ENCODE measurements around the gene ADAMTSL2.

ADAMTSL2 gene

DNA sequence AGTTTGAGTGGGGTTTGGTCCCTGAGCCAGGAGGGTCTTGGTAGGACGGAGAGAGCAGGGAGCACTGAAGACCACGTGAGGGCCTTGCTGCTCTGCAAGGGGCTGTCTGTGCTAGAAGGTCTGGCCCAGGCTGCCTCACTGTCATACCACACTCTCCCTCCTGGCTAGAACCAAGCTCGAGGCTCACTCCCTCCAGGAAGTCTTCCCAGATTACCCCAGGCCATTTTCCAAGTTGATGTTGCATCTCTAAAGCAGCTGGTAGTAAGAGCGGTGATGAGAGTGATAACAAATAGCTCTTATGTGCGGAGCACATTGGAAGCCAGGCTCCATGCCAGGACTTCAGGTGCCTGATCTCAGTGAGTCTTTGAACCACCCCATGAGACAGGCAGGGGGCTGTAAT lies 16.3 kb upstream of the ADAMTSL2 start:
- in situ Hi-C loops (cut with MboI; ENCODE audit: low sequenced_read_pairs, unreplicated experiment): no loop called here
- TF ChIP-seq, protein P1, sequence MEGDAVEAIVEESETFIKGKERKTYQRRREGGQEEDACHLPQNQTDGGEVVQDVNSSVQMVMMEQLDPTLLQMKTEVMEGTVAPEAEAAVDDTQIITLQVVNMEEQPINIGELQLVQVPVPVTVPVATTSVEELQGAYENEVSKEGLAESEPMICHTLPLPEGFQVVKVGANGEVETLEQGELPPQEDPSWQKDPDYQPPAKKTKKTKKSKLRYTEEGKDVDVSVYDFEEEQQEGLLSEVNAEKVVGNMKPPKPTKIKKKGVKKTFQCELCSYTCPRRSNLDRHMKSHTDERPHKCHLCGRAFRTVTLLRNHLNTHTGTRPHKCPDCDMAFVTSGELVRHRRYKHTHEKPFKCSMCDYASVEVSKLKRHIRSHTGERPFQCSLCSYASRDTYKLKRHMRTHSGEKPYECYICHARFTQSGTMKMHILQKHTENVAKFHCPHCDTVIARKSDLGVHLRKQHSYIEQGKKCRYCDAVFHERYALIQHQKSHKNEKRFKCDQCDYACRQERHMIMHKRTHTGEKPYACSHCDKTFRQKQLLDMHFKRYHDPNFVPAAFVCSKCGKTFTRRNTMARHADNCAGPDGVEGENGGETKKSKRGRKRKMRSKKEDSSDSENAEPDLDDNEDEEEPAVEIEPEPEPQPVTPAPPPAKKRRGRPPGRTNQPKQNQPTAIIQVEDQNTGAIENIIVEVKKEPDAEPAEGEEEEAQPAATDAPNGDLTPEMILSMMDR (IDR thresholded peaks at IDR 0.05; ENCODE audit: borderline replicate concordance, control extremely low read depth, extremely low read depth, insufficient read depth, missing control alignments): no peak
- no peak for DNase-seq (ENCODE audit: low spot score)

DNA sequence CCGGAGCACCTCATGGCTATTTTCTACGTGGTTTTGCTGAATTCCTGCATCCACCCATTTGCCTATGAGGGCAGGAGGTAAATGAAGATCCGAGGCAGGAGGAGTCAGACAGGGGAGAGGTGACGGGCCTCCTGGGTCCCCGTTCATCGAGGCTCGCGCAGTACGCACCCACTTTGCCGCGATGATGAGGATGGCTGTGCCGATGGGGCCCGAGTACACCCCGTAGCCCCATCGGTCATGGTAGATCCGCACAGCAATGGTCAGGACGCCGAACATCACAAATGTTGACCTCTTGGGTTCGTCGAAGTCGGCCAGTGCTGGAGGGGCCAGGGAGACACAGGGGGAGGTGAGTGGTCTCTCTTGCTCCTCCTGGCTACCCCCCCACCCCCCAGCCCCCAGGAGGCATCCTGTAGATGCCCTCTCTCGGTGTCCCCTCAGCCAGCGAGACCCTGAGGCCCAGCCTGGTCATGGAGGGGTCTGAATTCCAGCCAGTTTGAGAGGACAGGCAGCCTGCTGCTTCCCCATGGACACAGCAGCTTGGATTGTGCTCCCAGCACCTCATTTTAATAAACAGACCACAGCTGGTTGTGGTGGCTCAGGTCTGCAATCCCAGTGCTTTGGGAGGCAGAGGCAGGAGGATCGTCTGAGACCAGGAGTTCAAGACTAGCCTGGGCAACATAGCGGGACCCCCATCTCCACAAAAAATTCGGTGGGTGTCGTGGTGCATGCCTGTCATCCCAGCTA lies 15.6 kb upstream of the ADAMTSL2 start:
- DNase-seq (ENCODE audit: low spot score): no peak
- in situ Hi-C loops (cut with MboI; ENCODE audit: low sequenced_read_pairs, unreplicated experiment): no loop called here
- TF ChIP-seq, protein P1 (IDR thresholded peaks at IDR 0.05; ENCODE audit: borderline replicate concordance, control extremely low read depth, extremely low read depth, insufficient read depth, missing control alignments): no peak

DNA sequence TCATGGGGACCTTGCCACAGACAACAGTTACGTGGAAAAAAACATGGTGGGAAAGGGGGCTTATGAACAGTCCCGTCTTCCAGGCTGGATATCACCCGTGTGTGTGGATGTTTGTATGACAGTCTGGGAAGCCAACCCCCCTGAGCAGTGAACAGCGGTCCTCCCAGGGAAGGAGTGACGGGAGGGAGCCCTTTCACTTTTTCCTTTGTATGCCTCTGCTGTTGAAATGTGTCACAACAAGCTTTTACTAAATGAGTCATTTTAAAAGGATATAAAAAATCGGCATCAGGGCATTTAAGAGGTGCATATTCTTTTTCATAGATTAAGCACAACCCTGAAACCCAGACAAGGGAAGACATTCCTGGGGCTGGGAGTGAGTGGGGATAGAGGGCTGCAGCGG lies 14.8 kb upstream of the ADAMTSL2 start:
- in situ Hi-C loops (cut with MboI; ENCODE audit: low sequenced_read_pairs, unreplicated experiment): no loop called here
- TF ChIP-seq, protein P1 (IDR thresholded peaks at IDR 0.05; ENCODE audit: borderline replicate concordance, control extremely low read depth, extremely low read depth, insufficient read depth, missing control alignments): no peak
- DNase-seq (ENCODE audit: low spot score): no peak

DNA sequence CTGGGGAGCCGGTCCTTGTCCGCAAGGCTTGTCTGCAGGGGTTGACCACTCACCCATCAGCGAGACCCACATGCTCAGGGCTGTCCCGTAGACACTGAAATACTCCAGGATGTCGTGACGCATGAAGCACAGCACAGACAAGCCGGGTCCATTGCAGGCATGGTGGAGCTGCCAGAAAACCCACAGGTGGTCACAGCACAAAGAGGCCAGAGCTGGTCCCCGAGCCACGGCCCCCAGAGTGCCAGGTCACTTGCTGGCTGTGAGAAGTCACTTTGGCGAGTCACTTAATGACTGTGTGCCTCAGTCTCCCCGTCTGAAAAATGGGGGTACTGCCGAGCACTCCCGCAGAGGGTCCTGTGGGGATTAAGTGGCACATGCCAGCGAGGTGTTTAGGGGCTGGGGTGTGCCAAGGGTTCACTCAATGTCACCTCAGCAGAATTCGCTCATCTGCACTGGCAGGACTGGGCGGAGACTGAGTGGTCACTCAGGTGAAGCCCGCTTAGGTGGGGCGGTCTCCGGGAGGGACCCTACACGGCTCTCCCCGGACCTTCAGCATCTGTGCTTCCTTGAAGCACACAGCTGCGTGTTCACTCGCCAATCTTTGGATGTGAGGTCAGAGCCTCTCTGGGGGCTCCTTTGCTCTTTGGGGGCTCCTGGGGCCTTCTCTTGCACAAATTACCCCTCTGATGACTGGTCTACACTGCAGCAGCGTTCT lies 14.2 kb upstream of the ADAMTSL2 start:
- TF ChIP-seq, protein P1 (IDR thresholded peaks at IDR 0.05; ENCODE audit: borderline replicate concordance, control extremely low read depth, extremely low read depth, insufficient read depth, missing control alignments): no peak
- DNase-seq (ENCODE audit: low spot score): no peak
- in situ Hi-C loops (cut with MboI; ENCODE audit: low sequenced_read_pairs, unreplicated experiment): no loop called here

DNA sequence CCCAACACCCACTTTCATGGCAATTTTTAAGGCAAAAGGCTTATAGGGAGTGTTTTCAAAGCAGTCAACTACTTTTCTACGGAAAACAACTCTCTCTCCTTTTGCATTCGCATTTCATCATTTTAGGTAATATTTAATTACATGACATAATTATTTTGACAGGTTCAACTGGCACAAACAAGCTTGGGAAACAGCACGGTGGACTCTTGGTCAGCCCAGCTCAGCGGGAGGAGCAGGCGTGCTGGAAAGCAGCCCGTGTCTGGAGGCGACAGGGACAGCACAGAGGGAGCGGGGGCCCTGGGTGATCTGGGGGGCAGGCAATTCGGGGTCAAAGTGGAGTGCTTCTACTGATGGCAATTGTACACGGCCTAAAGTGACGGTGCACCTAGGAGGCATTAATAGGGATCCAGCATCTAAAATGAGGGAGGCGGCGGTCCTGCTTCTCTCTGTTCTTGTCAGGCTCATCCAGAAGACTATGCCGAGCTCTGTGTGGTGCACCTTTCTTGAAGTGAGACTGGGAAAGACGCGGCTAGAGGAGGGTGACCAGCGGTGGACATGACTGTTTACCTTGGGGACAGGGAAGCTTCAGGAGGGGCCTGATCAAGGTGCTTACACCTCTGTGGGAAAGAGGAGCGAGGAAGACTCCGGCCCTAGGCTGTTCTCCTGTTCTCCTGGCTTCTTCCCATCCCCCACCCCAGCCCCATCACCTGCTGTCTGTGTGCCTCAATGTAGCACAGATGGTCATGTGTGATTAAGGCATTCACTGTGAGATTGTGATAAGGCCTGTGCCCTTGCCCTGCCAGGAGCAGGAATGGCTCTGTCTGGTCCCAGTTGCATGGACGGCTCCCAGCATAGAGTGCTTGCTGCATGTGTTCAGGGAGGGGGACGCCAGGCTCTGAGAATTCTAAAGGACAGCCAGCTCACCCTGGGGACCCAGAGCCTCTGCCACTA lies 13.1 kb upstream of the ADAMTSL2 start:
- in situ Hi-C loops (cut with MboI; ENCODE audit: low sequenced_read_pairs, unreplicated experiment): no loop called here
- TF ChIP-seq, protein P1 (IDR thresholded peaks at IDR 0.05; ENCODE audit: borderline replicate concordance, control extremely low read depth, extremely low read depth, insufficient read depth, missing control alignments): no peak
- no peak for DNase-seq (ENCODE audit: low spot score)
